GM13976 (cell line): Measurements from ENCODE around the gene UGT1A5.

ENCODE experiments used
- DNase-seq: peaks from one replicate; pipeline ENCODE4 v3.0.0; 2012; ENCODE audit warnings: low spot score
- in situ Hi-C: fragments of 300-500 bp; cut with MboI; formaldehyde crosslinking; loops from one replicate; pipeline ENCODE4 v1.12.0; 2022; ENCODE audit warnings: low sequenced_read_pairs, mixed read lengths, inconsistent platforms; ENCODE audit not compliant: unreplicated experiment
- TF ChIP-seq, protein P1 (sequence below): IDR thresholded peaks from 2 replicates; pipeline ENCODE4 v1.5.1; 2012; ENCODE audit warnings: borderline replicate concordance, mild to moderate bottlenecking; ENCODE audit not compliant: insufficient read depth; ENCODE audit errors: extremely low read depth, missing control alignments, control extremely low read depth

The UGT1A5 gene

GRCh38 chr2:233803292-233803911 lies 90.7 kb downstream of the UGT1A5 start:
- TF ChIP-seq, protein P1, sequence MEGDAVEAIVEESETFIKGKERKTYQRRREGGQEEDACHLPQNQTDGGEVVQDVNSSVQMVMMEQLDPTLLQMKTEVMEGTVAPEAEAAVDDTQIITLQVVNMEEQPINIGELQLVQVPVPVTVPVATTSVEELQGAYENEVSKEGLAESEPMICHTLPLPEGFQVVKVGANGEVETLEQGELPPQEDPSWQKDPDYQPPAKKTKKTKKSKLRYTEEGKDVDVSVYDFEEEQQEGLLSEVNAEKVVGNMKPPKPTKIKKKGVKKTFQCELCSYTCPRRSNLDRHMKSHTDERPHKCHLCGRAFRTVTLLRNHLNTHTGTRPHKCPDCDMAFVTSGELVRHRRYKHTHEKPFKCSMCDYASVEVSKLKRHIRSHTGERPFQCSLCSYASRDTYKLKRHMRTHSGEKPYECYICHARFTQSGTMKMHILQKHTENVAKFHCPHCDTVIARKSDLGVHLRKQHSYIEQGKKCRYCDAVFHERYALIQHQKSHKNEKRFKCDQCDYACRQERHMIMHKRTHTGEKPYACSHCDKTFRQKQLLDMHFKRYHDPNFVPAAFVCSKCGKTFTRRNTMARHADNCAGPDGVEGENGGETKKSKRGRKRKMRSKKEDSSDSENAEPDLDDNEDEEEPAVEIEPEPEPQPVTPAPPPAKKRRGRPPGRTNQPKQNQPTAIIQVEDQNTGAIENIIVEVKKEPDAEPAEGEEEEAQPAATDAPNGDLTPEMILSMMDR, result no peak

GRCh38 chr2:233803994-233804393 lies 91.3 kb downstream of the UGT1A5 start:
- in situ Hi-C loops, result no loop called here
- DNase-seq, result no peak
- TF ChIP-seq, protein P1, result no peak

More at GRCh38 chr2:233803292-233803911, 90.7 kb downstream of the UGT1A5 start:
- in situ Hi-C loops, result no loop called here
- no peak for DNase-seq

- TF ChIP-seq, protein P1, result no peak
- DNase-seq, result no peak
- in situ Hi-C loops, result no loop called here
Measured at GRCh38 chr2:233807215-233807865, 94.6 kb downstream of the UGT1A5 start.

GRCh38 chr2:233807966-233808935 lies 95.5 kb downstream of the UGT1A5 start:
- TF ChIP-seq, protein P1, result no peak
- in situ Hi-C loops, result no loop called here
- no peak for DNase-seq

- no peak for DNase-seq
- TF ChIP-seq, protein P1, result no peak
- in situ Hi-C loops, result no loop called here
Measured at GRCh38 chr2:233810385-233810784, 97.7 kb downstream of the UGT1A5 start.

GRCh38 chr2:233811087-233811486 lies 98.4 kb downstream of the UGT1A5 start:
- in situ Hi-C loops, result no loop called here
- no peak for DNase-seq
- TF ChIP-seq, protein P1, result no peak
